GM13977 (cell line): ENCODE results near the gene NPPA.

ENCODE experiments used
- DNase-seq: peaks from one replicate; pipeline ENCODE4 v3.0.0; 2012; ENCODE audit warnings: low spot score
- in situ Hi-C: fragments of 300-500 bp; cut with MboI; formaldehyde crosslinking; loops from one replicate; pipeline ENCODE4 v1.12.0; 2022; ENCODE audit warnings: low sequenced_read_pairs, low pct_unique_long_range_greater_than_20kb, mixed read lengths, inconsistent platforms; ENCODE audit not compliant: unreplicated experiment
- TF ChIP-seq, protein P1 (sequence below): IDR thresholded peaks from 2 replicates; pipeline ENCODE4 v1.5.1; 2012; ENCODE audit warnings: mild to moderate bottlenecking, control low read depth; ENCODE audit not compliant: insufficient read depth; ENCODE audit errors: extremely low read depth, missing control alignments

The NPPA gene

DNA sequence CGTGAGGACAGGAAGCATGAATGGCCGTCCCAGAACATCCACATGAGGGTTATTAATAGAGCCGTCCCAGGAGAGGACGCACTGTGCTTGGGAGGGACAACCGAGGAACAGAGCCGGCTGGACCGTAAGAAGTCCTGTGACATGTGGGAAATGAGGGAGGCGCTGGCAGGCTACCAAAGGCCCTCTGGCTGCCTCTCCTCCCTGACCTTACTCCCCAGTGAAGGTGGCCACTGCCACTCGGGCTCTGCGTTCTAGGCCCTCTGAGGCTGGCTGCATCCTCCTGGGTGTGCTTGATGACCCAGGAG, 26.6 kb upstream of the NPPA start:
- DNase-seq = no peak
- in situ Hi-C loops = no loop called here
- TF ChIP-seq, protein P1, sequence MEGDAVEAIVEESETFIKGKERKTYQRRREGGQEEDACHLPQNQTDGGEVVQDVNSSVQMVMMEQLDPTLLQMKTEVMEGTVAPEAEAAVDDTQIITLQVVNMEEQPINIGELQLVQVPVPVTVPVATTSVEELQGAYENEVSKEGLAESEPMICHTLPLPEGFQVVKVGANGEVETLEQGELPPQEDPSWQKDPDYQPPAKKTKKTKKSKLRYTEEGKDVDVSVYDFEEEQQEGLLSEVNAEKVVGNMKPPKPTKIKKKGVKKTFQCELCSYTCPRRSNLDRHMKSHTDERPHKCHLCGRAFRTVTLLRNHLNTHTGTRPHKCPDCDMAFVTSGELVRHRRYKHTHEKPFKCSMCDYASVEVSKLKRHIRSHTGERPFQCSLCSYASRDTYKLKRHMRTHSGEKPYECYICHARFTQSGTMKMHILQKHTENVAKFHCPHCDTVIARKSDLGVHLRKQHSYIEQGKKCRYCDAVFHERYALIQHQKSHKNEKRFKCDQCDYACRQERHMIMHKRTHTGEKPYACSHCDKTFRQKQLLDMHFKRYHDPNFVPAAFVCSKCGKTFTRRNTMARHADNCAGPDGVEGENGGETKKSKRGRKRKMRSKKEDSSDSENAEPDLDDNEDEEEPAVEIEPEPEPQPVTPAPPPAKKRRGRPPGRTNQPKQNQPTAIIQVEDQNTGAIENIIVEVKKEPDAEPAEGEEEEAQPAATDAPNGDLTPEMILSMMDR = no peak

DNA sequence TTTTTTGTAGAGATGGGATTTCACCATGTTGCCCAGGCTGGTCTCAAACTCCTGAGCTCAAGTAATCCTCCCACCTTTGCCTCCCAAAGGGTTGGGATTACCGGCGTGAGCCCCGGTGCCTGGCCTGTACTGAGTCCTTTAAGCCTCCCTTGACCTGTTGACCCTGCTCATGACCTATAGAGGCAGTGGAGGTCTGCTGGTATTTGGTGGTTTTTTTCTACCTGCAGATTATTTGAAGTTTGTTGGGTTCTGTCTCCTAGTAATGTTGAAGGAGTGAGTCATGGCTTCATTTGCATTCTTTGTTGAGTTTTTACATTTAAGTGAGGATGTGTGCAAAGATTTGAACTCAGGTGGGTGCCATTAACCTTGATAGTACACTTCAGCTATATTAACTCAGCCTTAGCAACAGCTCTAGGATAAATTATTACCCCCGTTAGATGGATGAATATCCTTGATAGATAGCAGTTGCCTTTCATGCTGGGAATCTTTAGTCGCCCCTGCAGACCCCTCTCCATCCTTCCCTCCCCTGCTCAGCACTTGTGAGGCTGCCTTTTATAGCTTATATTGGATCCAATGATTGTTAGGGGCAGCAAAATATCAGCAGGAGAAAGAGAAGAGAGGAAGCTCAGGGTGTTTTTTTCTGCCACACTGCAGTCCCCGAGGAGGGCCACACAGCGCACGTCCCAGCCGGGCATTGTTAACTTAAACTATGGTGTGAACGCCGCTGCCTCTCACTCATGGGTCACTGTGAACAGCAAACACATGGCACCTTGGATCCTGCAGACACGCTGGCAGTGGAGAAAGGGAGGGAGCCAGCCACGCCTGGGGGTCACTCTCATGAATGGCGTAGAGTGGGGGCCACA, 26.0 kb upstream of the NPPA start:
- DNase-seq = no peak
- TF ChIP-seq, protein P1 = no peak
- in situ Hi-C loops = no loop called here

DNA sequence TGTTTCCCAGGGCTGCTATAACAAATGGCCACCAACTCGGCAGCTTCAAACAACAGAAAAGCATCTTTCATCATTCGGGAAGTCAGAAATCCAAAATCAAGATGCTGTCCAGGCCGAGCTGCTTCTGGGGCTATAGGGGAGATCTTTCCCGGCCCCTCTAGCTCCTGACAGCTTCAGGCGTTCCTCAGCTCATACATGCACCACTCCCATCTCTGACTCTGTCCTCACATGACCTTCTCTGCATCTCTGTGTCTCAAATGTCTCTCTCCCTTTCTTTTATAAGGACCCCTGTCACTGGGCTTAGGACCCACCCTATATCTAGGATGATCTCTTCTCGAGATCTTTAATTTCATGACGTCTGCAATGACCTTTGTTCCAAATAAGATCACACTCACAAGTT, 25.0 kb upstream of the NPPA start:
- TF ChIP-seq, protein P1 = no peak
- DNase-seq = no peak
- in situ Hi-C loops = no loop called here

DNA sequence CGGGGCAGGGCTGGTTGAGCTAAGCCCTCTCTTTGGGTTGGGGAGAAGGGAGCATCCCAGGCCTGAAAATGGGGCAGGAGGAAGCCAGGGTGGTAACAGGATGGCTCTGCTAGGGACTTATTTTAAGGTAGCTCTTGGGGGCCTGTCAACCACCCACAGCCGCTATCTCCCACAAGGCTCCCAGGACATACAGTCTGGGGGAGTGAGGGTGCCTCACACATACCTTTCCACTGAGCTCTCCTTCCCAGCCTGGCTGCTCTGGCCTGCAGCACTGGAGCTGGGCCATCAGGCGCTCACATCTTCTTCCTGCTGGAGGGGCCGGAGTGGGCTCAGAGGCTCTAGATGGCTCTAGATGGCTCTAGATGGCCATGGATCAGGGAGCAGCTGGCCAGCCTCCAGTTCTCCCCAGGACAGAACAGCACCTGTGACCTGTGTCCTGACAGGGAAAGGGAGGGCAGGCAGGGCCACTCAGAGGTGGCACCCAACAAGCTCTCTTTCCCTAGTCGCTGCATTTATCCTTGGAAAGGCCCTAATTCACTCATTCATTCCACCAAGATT, 22.1 kb upstream of the NPPA start:
- no peak for DNase-seq
- TF ChIP-seq, protein P1 = no peak
- in situ Hi-C loops = no loop called here

DNA sequence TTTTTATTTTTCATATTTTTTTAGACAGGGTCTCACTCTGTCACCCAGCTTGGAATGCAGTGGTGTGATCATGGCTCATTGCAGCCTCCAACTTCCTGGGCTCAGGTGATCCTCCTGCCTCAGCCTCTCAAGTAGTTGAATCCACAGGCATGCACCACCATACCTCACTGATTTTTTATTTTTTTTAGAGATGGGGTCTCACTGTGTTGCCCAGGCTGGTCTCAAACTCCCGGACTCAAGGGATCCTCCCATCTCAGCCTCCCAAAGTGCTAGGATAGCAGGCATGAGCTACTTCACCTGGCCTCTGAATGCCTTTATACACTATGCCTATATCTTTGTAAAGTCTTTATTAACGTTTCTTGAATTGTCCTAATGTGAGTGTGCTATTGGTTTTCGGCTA, 21.5 kb upstream of the NPPA start:
- TF ChIP-seq, protein P1 = no peak
- DNase-seq = no peak

DNA sequence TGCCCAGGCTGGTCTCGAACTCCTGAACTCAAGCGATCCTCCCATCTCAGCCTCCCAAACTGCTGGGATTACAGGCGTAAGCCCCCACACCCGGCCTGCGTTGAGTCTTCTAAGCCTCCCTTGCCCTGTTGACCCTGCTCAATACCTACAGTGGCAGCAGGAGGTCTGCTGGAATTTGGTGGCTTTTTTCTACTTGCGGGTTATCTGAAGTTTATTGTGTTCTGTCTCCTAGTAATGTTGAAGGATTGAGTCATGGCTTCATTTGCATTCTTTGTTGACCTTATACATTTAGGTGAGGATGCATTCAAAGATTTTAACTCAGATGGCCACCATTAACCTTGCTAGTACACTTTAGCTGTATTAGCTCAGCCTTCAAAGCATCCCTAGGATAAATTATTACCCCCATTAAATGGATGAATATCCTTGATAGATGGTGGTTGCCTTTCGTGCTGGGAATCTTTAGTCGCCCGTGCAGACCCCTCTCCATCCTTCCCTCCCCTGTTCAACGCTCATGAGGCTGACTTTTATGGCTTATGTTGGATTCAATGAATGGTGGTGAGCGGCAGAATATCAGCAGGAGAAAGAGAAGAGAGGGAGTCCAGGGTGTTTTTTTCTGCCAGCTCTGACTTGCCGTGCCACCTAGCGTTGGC, 20.9 kb upstream of the NPPA start:
- in situ Hi-C loops = no loop called here
- TF ChIP-seq, protein P1 = no peak
- no peak for DNase-seq

More for the DNA sequence above, 21.5 kb upstream of the NPPA start:
- in situ Hi-C loops = no loop called here
